Fibroblast of the aortic adventitia (primary cell): ENCODE measurements around the gene CXCL12. TPM values are rescaled to one million over a fixed set of nuclear protein-coding genes. Genes with fewer than 3 reads are reported as not detected.

Experiments
- DNase-seq: peaks from one replicate; pipeline ENCODE4 v3.0.0-alpha.2; 2010; ENCODE audit warnings: low read depth
- H3K4me3 ChIP-seq: 2 replicates; pipeline ENCODE4 v1.5.1; 2011; ENCODE audit warnings: low read depth, mild to moderate bottlenecking, control low read depth, low read length, moderate library complexity
- CTCF ChIP-seq: IDR thresholded peaks from 2 replicates; pipeline ENCODE4 v1.5.1; 2011; ENCODE audit warnings: mild to moderate bottlenecking, low read length, control low read depth, inconsistent platforms; ENCODE audit not compliant: insufficient read depth
- total RNA-seq: library from RNA; depleted of rRNA; stranded (reverse); fragments of >200 nt; gene quantifications from 2 replicates; pipeline ENCODE4 v1.2.3, GENCODE V29; 2012; ENCODE audit warnings: low replicate concordance

Gene CXCL12
- total RNA-seq, 1 donor, result 381 TPM

DNA sequence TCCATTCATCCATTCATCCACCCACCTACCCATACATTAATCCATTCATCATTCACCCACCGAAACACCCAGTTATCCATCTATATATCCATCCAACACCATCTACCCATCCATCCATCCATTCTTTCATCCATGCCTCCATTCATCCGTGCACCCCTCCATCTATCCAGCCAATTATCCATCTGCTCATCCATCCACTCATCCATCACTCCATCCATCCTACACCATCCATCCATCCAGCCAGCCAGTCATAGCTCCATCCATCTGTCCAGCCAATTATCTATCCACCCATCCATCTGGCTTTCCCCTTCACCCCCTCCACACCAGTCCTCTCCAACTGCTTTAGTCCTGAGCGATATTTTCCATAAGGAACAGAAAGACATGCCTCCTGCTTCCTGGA lies 7.5 kb upstream of the CXCL12 start:
- DNase-seq, result no peak
- H3K4me3 ChIP-seq, result no peak overlapping the region
- no peak for TF ChIP-seq CTCF

DNA sequence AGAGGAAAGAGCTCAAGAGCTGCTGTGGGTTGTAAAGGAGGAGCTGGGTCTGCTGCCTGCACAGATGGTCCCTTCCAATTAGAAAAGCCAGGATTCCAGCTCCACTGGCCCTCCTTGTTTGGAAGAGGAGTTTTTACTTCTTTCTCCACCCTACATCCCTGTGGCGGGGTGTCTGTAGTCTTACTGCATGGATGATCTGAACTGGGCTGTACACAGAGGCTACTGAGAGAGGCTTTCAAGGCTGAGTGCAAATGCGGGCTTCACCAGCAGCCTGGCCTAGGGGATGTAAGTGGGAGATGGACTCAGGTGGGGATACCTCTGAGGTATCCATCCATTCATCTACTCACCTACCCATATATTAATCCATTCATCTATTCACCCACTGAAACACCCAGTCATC lies 7.1 kb upstream of the CXCL12 start:
- no peak for DNase-seq
- no peak overlapping the region for H3K4me3 ChIP-seq

DNA sequence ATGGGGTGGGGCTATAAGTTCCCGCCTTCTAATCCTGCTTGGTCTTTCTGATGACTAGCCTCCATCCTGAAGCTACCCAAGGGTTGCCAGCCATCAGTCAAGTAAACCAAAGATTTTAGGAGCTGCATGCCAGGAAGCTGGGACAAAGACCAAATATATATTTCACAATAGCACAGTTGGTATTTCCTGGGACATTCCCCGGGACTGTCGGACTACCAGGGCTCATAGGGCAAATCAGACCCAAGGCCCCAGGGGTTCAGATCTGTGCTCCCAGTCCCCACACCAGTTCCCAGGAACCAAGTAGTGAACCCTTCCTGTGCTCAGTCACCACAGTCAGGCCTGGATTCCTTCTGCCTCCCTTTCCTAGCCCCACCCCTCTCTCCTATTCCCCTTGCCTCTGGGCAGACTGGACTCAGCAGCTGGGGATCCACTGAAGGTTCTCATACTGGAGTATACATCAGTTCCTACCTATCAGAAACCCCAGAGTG lies 5.7 kb upstream of the CXCL12 start:
- DNase-seq, result peak; percentile 54
- TF ChIP-seq CTCF, result no peak
- H3K4me3 ChIP-seq, result no peak overlapping the region

More for the DNA sequence above, 7.1 kb upstream of the CXCL12 start:
- no peak for TF ChIP-seq CTCF

- H3K4me3 ChIP-seq, result no peak overlapping the region
- TF ChIP-seq CTCF, result no peak
- DNase-seq, result no peak
Measured at GRCh38 chr10:44389556-44389955, 4.7 kb upstream of the CXCL12 start.

DNA sequence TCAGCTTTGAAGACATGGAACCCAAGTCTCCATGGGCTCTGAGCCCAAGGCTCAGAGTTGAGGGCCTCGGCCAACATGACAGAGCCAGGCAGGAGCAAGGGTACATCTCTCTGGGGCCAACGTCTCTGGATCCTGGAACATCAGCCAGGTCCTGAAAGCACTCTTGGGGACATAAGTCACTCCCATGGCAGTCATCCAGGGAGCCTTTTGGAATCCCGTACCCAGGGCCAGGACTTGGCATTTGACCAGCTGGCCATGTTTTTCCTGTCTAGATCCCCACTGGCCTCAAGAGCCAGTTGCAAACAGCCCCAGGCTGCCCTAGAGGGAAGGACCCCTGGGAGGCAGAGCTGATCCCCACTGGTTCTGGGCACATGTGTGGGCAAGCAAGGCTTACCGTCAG lies 4.3 kb upstream of the CXCL12 start:
- no peak overlapping the region for H3K4me3 ChIP-seq
- TF ChIP-seq CTCF, result no peak
- DNase-seq, result no peak

GRCh38 chr10:44388641-44389040 lies 3.7 kb upstream of the CXCL12 start:
- no peak for DNase-seq
- TF ChIP-seq CTCF, result no peak
- H3K4me3 ChIP-seq, result no peak overlapping the region

- DNase-seq, result no peak
- H3K4me3 ChIP-seq, result no peak overlapping the region
- TF ChIP-seq CTCF, result no peak
Measured at GRCh38 chr10:44387853-44388251, 3.0 kb upstream of the CXCL12 start.
